GM18519 (cell line): Measurements from ENCODE around the gene CNTFR.
"Not testable (repeated sequence)": the region's sequence is repeated elsewhere in the genome, so short reads cannot be mapped to it uniquely, and the experiment has no call there.

Experiments
- ATAC-seq: cut with Tn5 transposase; IDR thresholded peaks from one replicate; pipeline ENCODE4 v1.9.1; 2021; ENCODE audit warnings: mild to moderate bottlenecking, moderate library complexity; ENCODE audit not compliant: unreplicated experiment, low FRiP score

Gene CNTFR

GRCh38 chr9:34589636-34590380 is at the start of gene CNTFR:
TSS of gene CNTFR (minus strand) at chr9:34589724. CDS start at chr9:34568981, 20,743 bp downstream.
- ATAC-seq: no peak

- ATAC-seq: not testable (repeated sequence)
Measured at GRCh38 chr9:34639322-34639721, 49.8 kb upstream of the CNTFR start.

GRCh38 chr9:34638138-34638445 is 48.6 kb upstream of the CNTFR start:
- ATAC-seq: no peak

GRCh38 chr9:34637356-34638137 is 48.0 kb upstream of the CNTFR start, which contains the start of gene SIGMAR1:
TSS of gene SIGMAR1 (minus strand) at chr9:34637787. CDS start at chr9:34637697, 90 bp downstream.
- peak; percentile 67 for ATAC-seq

GRCh38 chr9:34636791-34637355 is 47.3 kb upstream of the CNTFR start:
- ATAC-seq: no peak

DNA sequence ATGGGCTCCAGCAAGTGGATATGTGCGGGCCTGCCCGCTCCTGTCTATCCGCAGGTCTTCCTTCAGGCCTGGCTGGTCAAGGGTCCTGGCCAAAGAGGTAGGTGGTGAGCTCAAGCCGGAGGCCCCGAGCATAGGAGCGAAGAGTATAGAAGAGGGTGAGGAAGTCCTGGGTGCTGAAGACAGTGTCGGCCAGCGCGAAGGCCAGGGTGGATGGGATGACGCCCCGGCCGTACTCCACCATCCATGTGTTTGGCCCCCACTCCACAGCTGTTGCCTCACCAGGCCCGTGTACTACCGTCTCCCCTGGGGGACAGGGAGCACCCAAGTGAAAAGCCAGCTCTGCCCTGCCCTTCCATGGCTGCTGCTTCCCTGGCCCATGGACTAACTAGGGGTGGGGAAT is 46.0 kb upstream of the CNTFR start:
- no peak for ATAC-seq

- ATAC-seq: no peak
Measured at GRCh38 chr9:34634551-34635248, 45.2 kb upstream of the CNTFR start.

GRCh38 chr9:34633851-34634550 is 44.5 kb upstream of the CNTFR start:
- no peak for ATAC-seq

DNA sequence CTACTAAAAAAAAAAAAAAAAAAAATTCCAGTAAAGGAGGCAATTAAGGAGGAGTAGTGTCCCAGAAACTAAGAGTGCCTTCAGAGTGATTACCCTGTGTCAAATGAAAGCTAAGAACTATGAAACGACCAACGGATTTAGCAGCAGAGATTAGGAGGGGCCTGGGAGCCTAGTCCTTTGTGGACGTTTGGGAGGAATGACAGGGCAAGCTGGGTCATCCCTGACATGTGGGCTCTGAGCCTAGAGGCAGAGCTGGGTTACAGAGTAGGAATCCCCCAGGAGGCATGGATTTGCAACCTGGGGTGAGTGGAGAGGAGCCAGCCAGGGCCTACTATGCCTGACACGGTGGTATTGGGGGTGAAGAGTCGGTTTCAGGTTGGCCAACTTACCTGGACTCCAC is 43.6 kb upstream of the CNTFR start:
- ATAC-seq: no peak

DNA sequence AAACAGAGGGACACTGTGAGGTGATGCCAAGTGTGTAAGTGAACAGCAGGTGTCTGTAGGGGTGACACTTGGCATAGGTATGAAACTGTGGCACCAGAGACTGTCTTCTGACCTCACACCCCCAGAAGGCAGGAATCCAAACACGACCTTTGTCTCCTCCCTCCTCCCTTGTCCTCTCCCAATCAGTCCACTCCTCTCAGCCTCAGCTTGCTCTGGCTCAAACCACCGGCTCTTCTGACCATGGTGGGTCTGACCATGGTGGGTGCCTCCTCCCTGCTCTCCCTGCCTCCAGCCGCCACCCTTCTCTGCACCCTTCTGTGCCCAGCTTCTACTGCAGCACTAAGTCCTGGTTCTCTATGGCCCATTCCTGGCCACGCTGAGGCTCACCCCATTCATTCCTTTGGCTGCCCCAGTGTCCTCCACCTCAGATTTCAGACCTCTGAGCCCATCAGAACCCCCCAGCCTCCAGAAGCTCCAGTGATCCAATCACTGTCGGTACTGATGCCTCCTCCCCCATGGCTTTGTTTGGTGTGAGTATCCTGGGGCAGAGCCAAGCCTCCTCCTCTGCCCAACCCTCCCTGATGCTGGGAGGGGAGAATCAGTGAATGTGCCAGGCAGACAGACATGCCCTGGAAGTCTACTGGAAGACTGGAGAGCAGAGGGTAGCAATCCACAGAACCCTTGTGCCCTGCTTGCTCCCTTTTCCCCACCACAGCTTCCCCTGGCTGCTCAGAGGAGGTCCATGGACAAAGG is 41.1 kb upstream of the CNTFR start:
- ATAC-seq: no peak

DNA sequence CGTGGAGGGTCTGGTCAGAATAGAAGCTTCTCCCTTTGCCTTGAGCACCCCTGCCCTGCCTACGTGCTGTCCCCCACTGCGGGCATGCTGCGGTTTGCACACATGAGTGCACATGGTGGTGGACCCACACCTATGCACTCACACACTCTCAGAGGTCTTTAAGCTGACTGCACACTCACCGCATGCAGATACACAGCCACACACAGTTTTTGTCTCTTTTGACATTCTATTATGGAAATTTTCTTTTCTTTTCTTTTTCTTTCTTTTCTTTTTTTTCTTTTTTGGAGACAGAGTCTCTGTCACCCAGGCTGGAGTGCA is 39.9 kb upstream of the CNTFR start:
- ATAC-seq: no peak

DNA sequence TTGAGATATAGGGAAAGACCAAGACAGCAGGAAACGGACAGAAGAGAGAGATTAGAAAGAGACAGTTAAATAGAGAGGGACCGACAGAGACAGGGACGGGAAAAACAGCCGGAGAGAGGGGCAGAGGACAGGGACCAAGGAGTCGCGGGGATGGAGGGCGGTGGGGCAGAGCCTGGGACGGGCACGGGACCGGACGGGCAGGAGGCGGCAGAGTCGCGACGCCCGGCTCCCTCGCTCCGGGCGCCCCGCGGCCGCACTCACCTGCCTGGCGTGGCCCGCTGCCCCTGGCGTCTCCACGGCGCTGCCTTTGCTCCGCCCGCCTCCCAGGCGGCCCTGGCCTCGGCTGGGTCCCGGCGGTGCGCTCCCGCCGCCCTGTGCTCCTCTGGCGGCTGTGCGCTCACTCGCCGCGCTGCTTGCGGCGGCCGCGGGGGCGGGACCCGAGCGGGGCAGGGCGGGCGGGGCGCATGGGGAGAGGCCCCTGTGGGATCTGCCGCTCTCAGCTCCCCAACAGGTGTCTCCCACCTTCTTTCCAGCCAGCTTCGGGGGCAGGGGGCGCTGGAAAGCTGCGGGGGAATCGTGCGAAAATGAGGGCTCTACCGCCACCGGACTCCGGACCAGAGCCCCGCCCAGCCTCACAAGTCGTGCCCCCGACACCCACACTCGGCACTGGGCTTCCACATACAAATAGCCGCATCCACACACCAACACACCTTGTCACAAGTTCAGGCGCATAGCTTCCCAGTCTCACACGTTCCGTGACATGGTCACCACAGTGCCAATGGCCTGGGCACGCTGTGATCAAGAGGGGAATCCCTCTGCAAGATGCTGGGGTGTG is 39.3 kb upstream of the CNTFR start, which contains the start of gene ARID3C:
ARID3C (minus strand) TSS at position 411 of the 835 bp plus-strand sequence. CDS start 1,052 bp downstream, outside the sequence.
- no peak for ATAC-seq

DNA sequence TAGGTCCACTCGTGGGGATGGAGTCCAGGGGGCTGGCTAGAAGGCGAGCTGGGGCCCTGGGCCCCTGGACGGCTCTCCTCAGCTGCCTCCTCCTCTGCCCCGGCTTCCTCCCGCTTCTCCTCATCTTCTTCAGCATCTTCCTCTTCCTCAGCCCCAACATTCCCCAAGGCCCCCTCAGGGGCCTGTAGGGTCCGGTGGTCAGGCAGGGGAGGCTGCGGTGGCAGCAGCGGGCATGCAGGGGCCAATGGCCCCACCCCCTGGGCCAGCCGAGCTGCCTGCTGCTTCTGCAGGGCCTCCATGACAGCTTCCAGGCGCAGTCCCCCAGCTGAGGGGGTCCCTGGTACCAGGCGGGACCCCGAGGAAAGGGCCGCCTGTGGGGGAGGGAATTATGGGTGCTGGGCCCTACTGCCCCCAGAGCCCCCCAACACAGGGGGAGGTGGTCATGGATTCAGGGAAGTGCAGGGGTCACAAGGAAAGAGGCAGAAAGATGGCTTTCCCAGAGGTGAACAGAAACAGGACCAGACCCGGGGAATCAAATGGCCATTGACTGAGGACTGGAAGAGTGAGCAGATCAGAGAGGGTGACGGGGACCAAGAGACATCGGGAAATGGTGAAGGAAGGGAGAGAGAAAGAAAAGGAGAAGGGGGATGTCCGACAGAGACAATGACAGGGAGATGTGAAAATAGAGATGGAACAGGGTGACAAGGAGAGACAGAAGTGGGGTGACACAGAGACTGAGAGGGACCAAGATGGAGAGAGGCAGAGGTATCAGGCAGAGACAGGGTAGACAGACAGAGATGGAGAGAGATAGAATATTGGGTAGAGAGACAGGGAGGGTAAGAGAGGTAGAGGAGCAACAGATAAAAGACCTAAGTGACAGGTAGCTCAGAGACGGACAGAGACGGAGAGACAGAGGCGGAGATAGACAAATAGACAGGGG is 38.5 kb upstream of the CNTFR start:
- no peak for ATAC-seq

DNA sequence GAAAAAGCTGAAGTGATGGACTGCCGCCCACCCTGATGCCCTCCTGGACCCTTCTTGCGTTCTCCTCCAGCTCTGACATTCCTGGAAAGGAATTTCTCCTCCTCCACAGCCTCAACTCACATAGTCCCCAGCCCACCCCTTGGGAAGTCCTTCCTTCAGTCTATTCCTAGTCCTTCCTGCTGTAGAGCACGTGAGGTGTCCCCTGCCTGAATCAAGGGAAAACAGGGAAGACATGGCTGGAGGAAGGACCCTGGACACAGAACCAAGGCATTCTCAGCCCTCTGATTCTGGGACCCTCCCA is 35.6 kb upstream of the CNTFR start:
- ATAC-seq: no peak

GRCh38 chr9:34624475-34625185 is 35.1 kb upstream of the CNTFR start:
- ATAC-seq: no peak

DNA sequence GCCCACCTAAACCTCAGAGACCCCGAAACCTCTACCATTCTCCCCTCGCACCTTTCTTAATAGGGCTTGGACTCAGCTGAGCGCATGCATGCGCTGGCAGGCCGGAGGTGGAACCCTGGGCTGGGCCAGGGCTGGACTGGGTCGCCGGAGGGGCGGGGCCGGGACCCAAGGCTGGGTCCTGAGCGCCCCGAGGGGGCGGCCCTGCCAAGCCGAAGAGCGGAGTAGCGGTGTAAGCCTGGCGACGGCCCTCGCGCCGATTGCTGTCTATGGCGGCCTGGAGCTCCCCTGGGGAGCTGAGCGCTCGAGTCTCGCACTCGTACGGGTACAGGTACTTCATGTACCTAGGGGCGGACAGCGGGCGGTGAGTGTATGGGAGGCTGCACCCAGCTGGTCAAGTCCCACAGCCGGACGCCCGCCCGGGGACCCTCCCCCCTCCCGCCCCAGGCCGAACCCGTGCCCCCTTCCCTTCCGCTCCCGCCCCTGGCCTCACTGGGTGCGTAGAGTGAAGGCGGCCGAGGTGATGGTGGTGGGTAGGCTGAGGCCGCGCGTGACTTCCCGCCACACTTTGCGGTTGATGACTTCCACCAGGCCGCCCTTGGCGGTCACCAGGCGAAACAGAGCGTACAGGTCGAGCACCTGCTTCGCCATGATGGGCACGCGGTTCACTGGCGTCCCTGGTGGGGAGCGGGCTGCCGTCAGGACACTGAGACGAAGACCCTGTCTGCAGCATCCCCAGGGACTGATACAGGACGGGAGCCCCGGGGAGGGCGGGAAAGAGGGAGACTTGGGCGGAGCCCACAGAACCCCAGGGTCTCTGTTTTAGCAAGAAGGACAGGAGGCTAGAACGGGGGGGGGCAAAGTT is 34.1 kb upstream of the CNTFR start:
- no peak for ATAC-seq
